Measurements from ENCODE around the gene REEP5. TPM values are rescaled to one million over a fixed set of nuclear protein-coding genes. Genes with fewer than 3 reads are reported as not detected.
"Not testable (repeated sequence)": the region's sequence is repeated elsewhere in the genome, so short reads cannot be mapped to it uniquely, and the experiment has no call there.

The REEP5 gene
- total RNA-seq, 1 donor from 2014 or later = 87.6 TPM

GRCh38 chr5:112860929-112861637 is 60.9 kb downstream of the REEP5 start, which contains the start of gene SRP19:
SRP19 (plus strand) TSS chr5:112861287; CDS start chr5:112861377, 90 bp downstream.
- Mint-ChIP-seq H3K27me3 (ENCODE audit: low read depth) (no peaks in the 10 kb centered on the region), H3K4me1 (ENCODE audit: low read depth) (peaks cover 30% of the 10 kb centered on the region), H3K27ac (ENCODE audit: unreplicated experiment) (peak within 1 kb of the TSS; percentile 98), H3K4me3 (ENCODE audit: unreplicated experiment) (peak within 1 kb of the TSS; percentile 96), H3K36me3 (ENCODE audit: low read depth) (peaks cover 8% of the 10 kb centered on the region), H3K9me3 (ENCODE audit: low read depth) (no peaks in the 10 kb centered on the region)
- DNase-seq (ENCODE audit: low spot score) = peak; percentile 96
- peak; percentile 40 for TF ChIP-seq CTCF (IDR thresholded peaks at IDR 0.05)

- not testable (repeated sequence) for H3K36me3 Mint-ChIP-seq (ENCODE audit: low read depth); H3K9me3 Mint-ChIP-seq (ENCODE audit: low read depth); H3K27me3 Mint-ChIP-seq (ENCODE audit: low read depth); DNase-seq (ENCODE audit: low spot score)
- Mint-ChIP-seq H3K27ac (ENCODE audit: unreplicated experiment) (peak overlapping the region; percentile 98), H3K4me1 (ENCODE audit: low read depth) (peaks cover 30% of the 10 kb centered on the region), H3K4me3 (ENCODE audit: unreplicated experiment) (peak overlapping the region; percentile 96)
Measured at GRCh38 chr5:112860571-112860928, 61.5 kb downstream of the REEP5 start.

- peaks cover 9% of the 10 kb centered on the region for H3K9me3 Mint-ChIP-seq (ENCODE audit: low read depth)
- no peak for DNase-seq (ENCODE audit: low spot score)
- H3K4me1 Mint-ChIP-seq (ENCODE audit: low read depth) = peaks cover 15% of the 10 kb centered on the region
- H3K4me3 Mint-ChIP-seq (ENCODE audit: unreplicated experiment) = no peak overlapping the region
- no peak overlapping the region for H3K27ac Mint-ChIP-seq (ENCODE audit: unreplicated experiment)
- H3K27me3 Mint-ChIP-seq (ENCODE audit: low read depth) = peaks cover 14% of the 10 kb centered on the region
- TF ChIP-seq CTCF (IDR thresholded peaks at IDR 0.05) = no peak
- H3K36me3 Mint-ChIP-seq (ENCODE audit: low read depth) = peaks cover 9% of the 10 kb centered on the region
Measured at GRCh38 chr5:112857866-112858265, 64.2 kb downstream of the REEP5 start.

- Mint-ChIP-seq H3K4me3 (ENCODE audit: unreplicated experiment) (no peak overlapping the region), H3K36me3 (ENCODE audit: low read depth) (peaks cover 7% of the 10 kb centered on the region), H3K27ac (ENCODE audit: unreplicated experiment) (no peak overlapping the region), H3K27me3 (ENCODE audit: low read depth) (peaks cover 14% of the 10 kb centered on the region), H3K9me3 (ENCODE audit: low read depth) (peaks cover 9% of the 10 kb centered on the region), H3K4me1 (ENCODE audit: low read depth) (no peaks in the 10 kb centered on the region)
- peak; percentile 19 for TF ChIP-seq CTCF (IDR thresholded peaks at IDR 0.05)
- DNase-seq (ENCODE audit: low spot score) = no peak
Measured at GRCh38 chr5:112854651-112855050, 67.4 kb downstream of the REEP5 start.

- peaks cover 5% of the 10 kb centered on the region for H3K4me1 Mint-ChIP-seq (ENCODE audit: low read depth)
- DNase-seq (ENCODE audit: low spot score) = no peak
- no peak for TF ChIP-seq CTCF (IDR thresholded peaks at IDR 0.05)
- H3K36me3 Mint-ChIP-seq (ENCODE audit: low read depth) = peaks cover 6% of the 10 kb centered on the region
- H3K9me3 Mint-ChIP-seq (ENCODE audit: low read depth) = peaks cover 4% of the 10 kb centered on the region
- H3K4me3 Mint-ChIP-seq (ENCODE audit: unreplicated experiment) = no peak overlapping the region
- no peak overlapping the region for H3K27ac Mint-ChIP-seq (ENCODE audit: unreplicated experiment)
- H3K27me3 Mint-ChIP-seq (ENCODE audit: low read depth) = peaks cover 8% of the 10 kb centered on the region
Measured at GRCh38 chr5:112849912-112850311, 72.1 kb downstream of the REEP5 start.

Data from chondrocyte (in vitro differentiated cells).